A673 (cell line): ENCODE results near the gene SHLD2.
"Not testable (repeated sequence)": the region's sequence is repeated elsewhere in the genome, so short reads cannot be mapped to it uniquely, and the experiment has no call there.

ENCODE experiments used
- EZH2 ChIP-seq: fragments of 200-600 bp; sonication (generic); IDR thresholded peaks from 2 replicates; pipeline ENCODE4 v1.6.1; 2017; ENCODE audit warnings: borderline replicate concordance, low read depth, mild to moderate bottlenecking, mixed read lengths, antibody characterized with exemption, low read length; ENCODE audit not compliant: poor library complexity, severe bottlenecking
- TF ChIP-seq, protein P1 (sequence below): fragments of 300-800, 200-600 bp; sonication (generic); conservative IDR thresholded peaks from 2 replicates; pipeline ENCODE4 v1.5.1; 2017; ENCODE audit warnings: low read depth, mild to moderate bottlenecking, antibody characterized with exemption, low read length, moderate library complexity, mixed read lengths

DNA sequence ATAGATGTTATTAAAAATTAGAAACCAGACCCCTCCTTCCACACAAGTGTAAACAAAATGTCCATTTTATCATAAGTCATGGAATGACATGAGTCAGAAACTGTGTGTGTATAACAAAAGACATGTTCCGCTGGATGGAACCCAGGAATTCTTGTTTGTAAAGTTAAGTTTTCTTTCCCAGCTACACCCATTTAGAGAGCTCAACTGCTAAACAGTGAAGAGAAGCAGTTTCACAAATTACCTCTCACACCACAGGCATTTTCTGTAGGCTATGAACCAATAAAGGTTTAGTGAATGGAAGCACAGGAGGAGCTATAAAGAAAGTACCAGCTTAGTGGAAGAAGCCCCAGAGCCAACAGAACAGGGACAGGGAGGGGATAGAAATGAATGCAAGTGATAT lies 12.8 kb upstream of the SHLD2 start:
- TF ChIP-seq EZH2: not testable (repeated sequence)
- TF ChIP-seq, protein P1, sequence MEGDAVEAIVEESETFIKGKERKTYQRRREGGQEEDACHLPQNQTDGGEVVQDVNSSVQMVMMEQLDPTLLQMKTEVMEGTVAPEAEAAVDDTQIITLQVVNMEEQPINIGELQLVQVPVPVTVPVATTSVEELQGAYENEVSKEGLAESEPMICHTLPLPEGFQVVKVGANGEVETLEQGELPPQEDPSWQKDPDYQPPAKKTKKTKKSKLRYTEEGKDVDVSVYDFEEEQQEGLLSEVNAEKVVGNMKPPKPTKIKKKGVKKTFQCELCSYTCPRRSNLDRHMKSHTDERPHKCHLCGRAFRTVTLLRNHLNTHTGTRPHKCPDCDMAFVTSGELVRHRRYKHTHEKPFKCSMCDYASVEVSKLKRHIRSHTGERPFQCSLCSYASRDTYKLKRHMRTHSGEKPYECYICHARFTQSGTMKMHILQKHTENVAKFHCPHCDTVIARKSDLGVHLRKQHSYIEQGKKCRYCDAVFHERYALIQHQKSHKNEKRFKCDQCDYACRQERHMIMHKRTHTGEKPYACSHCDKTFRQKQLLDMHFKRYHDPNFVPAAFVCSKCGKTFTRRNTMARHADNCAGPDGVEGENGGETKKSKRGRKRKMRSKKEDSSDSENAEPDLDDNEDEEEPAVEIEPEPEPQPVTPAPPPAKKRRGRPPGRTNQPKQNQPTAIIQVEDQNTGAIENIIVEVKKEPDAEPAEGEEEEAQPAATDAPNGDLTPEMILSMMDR: not testable (repeated sequence)
